ENCODE data around the gene CLEC4M. TPM values are rescaled to one million over a fixed set of nuclear protein-coding genes. Genes with fewer than 3 reads are reported as not detected.

Gene CLEC4M
- total and polyA plus RNA-seq, 2 experiments from 2014 or later: not detected

GRCh38 chr19:7778081-7778480, 15.0 kb downstream of the CLEC4M start (continued):
- TF ChIP-seq, protein P1, sequence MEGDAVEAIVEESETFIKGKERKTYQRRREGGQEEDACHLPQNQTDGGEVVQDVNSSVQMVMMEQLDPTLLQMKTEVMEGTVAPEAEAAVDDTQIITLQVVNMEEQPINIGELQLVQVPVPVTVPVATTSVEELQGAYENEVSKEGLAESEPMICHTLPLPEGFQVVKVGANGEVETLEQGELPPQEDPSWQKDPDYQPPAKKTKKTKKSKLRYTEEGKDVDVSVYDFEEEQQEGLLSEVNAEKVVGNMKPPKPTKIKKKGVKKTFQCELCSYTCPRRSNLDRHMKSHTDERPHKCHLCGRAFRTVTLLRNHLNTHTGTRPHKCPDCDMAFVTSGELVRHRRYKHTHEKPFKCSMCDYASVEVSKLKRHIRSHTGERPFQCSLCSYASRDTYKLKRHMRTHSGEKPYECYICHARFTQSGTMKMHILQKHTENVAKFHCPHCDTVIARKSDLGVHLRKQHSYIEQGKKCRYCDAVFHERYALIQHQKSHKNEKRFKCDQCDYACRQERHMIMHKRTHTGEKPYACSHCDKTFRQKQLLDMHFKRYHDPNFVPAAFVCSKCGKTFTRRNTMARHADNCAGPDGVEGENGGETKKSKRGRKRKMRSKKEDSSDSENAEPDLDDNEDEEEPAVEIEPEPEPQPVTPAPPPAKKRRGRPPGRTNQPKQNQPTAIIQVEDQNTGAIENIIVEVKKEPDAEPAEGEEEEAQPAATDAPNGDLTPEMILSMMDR (conservative IDR thresholded peaks at IDR 0.05; ENCODE audit: low read depth in 2 of 2): no peak
- TF ChIP-seq, protein P2, sequence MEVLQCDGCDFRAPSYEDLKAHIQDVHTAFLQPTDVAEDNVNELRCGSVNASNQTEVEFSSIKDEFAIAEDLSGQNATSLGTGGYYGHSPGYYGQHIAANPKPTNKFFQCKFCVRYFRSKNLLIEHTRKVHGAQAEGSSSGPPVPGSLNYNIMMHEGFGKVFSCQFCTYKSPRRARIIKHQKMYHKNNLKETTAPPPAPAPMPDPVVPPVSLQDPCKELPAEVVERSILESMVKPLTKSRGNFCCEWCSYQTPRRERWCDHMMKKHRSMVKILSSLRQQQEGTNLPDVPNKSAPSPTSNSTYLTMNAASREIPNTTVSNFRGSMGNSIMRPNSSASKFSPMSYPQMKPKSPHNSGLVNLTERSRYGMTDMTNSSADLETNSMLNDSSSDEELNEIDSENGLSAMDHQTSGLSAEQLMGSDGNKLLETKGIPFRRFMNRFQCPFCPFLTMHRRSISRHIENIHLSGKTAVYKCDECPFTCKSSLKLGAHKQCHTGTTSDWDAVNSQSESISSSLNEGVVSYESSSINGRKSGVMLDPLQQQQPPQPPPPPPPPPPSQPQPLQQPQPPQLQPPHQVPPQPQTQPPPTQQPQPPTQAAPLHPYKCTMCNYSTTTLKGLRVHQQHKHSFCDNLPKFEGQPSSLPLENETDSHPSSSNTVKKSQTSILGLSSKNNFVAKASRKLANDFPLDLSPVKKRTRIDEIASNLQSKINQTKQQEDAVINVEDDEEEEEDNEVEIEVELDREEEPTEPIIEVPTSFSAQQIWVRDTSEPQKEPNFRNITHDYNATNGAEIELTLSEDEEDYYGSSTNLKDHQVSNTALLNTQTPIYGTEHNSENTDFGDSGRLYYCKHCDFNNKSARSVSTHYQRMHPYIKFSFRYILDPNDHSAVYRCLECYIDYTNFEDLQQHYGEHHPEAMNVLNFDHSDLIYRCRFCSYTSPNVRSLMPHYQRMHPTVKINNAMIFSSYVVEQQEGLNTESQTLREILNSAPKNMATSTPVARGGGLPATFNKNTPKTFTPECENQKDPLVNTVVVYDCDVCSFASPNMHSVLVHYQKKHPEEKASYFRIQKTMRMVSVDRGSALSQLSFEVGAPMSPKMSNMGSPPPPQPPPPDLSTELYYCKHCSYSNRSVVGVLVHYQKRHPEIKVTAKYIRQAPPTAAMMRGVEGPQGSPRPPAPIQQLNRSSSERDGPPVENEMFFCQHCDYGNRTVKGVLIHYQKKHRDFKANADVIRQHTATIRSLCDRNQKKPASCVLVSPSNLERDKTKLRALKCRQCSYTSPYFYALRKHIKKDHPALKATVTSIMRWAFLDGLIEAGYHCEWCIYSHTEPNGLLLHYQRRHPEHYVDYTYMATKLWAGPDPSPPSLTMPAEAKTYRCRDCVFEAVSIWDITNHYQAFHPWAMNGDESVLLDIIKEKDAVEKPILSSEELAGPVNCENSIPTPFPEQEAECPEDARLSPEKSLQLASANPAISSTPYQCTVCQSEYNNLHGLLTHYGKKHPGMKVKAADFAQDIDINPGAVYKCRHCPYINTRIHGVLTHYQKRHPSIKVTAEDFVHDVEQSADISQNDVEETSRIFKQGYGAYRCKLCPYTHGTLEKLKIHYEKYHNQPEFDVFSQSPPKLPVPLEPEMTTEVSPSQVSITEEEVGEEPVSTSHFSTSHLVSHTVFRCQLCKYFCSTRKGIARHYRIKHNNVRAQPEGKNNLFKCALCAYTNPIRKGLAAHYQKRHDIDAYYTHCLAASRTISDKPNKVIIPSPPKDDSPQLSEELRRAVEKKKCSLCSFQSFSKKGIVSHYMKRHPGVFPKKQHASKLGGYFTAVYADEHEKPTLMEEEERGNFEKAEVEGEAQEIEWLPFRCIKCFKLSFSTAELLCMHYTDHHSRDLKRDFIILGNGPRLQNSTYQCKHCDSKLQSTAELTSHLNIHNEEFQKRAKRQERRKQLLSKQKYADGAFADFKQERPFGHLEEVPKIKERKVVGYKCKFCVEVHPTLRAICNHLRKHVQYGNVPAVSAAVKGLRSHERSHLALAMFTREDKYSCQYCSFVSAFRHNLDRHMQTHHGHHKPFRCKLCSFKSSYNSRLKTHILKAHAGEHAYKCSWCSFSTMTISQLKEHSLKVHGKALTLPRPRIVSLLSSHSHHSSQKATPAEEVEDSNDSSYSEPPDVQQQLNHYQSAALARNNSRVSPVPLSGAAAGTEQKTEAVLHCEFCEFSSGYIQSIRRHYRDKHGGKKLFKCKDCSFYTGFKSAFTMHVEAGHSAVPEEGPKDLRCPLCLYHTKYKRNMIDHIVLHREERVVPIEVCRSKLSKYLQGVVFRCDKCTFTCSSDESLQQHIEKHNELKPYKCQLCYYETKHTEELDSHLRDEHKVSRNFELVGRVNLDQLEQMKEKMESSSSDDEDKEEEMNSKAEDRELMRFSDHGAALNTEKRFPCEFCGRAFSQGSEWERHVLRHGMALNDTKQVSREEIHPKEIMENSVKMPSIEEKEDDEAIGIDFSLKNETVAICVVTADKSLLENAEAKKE (CRISPR knock-in tag; IDR thresholded peaks at IDR 0.05): no peak

DNA sequence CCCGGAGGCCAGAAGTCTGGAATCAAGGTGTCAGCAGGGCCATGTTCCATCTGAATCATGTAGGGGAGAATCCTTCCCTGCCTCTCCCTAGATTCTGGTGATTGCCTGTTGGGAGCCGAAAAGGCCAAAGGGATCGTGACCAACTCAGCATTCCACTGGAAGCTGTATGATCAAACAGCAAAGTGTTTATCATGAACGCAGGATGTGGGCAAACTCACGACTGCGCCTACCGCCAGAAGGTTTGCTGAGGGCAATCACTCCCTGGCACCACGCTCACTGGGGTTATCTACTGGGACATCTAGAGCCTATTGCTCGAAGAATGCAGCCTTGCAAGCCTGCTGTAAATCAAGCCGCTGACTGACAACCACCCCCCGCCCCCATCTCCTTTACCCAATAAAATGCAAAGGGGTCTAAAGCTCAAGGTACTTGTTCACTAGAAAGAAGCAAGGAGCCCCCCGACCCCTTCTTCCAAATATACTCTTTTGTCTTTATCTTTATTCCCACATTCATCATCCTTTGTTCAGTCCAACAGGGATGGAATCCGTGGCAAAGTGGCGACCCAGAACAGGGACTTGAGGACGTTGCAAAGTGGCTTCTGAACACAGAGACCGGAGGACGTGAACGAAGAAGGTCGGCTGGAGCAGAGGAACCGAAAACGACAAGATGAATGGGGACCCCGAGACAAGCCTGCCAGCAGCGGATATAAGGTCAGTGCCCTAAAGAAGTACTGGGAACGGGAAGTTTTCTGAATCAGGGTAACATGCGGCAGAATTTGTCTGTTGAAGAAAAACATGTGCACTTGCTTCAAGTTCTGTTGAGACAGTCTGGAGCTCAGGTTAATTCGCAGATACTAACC, 16.8 kb downstream of the CLEC4M start:
- H3K27ac ChIP-seq (ENCODE audit: low read depth): no peak overlapping the region
- H3K27ac Mint-ChIP-seq: no peak overlapping the region
- no peaks in the 10 kb centered on the region for H3K27me3 Mint-ChIP-seq (ENCODE audit: insufficient read depth, low read depth, poor library complexity)
- no peaks in the 10 kb centered on the region for H3K36me3 Mint-ChIP-seq (ENCODE audit: low read depth)
- H3K79me2 ChIP-seq (replicated peaks; ENCODE audit: insufficient read depth): no peaks in the 10 kb centered on the region
- H3K4me2 ChIP-seq: no peak overlapping the region
- H3K4me1 ChIP-seq (ENCODE audit: insufficient read depth): no peaks in the 10 kb centered on the region
- no peaks in the 10 kb centered on the region for H3F3A ChIP-seq (replicated peaks; ENCODE audit: low read depth)
- no peaks in the 10 kb centered on the region for H3K36me3 ChIP-seq (ENCODE audit: insufficient read depth)
- DNase-seq (ENCODE audit: low spot score) (no peak), ATAC-seq (no peak)
- H3K4me1 Mint-ChIP-seq: peaks cover 10% of the 10 kb centered on the region; the same call in 2 of the 3 replicates
- no peaks in the 10 kb centered on the region for H4K20me1 ChIP-seq (replicated peaks; ENCODE audit: insufficient read depth)
- H2AFZ ChIP-seq: no peak overlapping the region
- no peaks in the 10 kb centered on the region; the same call in 2 of the 3 replicates for H3K9me3 Mint-ChIP-seq
- H3K27me3 ChIP-seq (ENCODE audit: insufficient read depth): peaks cover 12% of the 10 kb centered on the region
- no peaks in the 10 kb centered on the region for H3K9me2 ChIP-seq (ENCODE audit: insufficient read depth)
- H3K4me3 Mint-ChIP-seq: no peak overlapping the region; the same call in 2 of the 3 replicates
- no peak overlapping the region for H3K4me3 ChIP-seq
- TF ChIP-seq JUNB (IDR thresholded peaks at IDR 0.05; ENCODE audit: unreplicated experiment) (no peak), NANOG (IDR thresholded peaks at IDR 0.05; ENCODE audit: borderline replicate concordance) (no peak), CREB1 (CRISPR knock-in tag; IDR thresholded peaks at IDR 0.05; ENCODE audit: low read depth) (no peak), ZNF114 (CRISPR knock-in tag; IDR thresholded peaks at IDR 0.05) (no peak)
- TF ChIP-seq, protein P2 (CRISPR knock-in tag; IDR thresholded peaks at IDR 0.05): no peak

Data from GM23338 (cell line).